Endodermal cell (in vitro differentiated cells): ENCODE data around the gene LEKR1. TPM values are rescaled to one million over a fixed set of nuclear protein-coding genes. Genes with fewer than 3 reads are reported as not detected.
A peak's percentile ranks its signal among the peaks of the same experiment; 100 is the strongest.

ENCODE experiments used
- DNase-seq: peaks from one replicate; pipeline ENCODE4 v3.0.0-alpha.2; 2017
- H3K27ac ChIP-seq: 2 replicates; pipeline ENCODE4 v1.5.1; 2013; ENCODE audit warnings: mild to moderate bottlenecking, low read depth, low read length, moderate library complexity
- H3K27me3 ChIP-seq: 2 replicates; pipeline ENCODE4 v1.6.1; 2013; ENCODE audit warnings: mild to moderate bottlenecking, low read length, moderate library complexity; ENCODE audit not compliant: insufficient read depth, control insufficient read depth, poor library complexity, severe bottlenecking
- H3K36me3 ChIP-seq: 2 replicates; pipeline ENCODE4 v1.7.0; 2013; ENCODE audit warnings: mild to moderate bottlenecking, low read length, moderate library complexity; ENCODE audit not compliant: control insufficient read depth, insufficient read depth
- H3K4me1 ChIP-seq: one replicate; pipeline ENCODE4 v1.7.0; 2013; ENCODE audit warnings: low read length; ENCODE audit not compliant: control insufficient read depth, insufficient read depth
- H3K4me3 ChIP-seq: 2 replicates; pipeline ENCODE4 v1.5.1; 2013; ENCODE audit warnings: mild to moderate bottlenecking, low read length, moderate library complexity
- H3K9ac ChIP-seq: 2 replicates; pipeline ENCODE4 v1.6.1; 2013; ENCODE audit warnings: mild to moderate bottlenecking, low read length, moderate library complexity; ENCODE audit not compliant: poor library complexity, severe bottlenecking; ENCODE audit errors: extremely low read depth
- H3K9me3 ChIP-seq: 2 replicates; pipeline ENCODE4 v1.6.1; 2013; ENCODE audit warnings: mild to moderate bottlenecking, low read length, moderate library complexity; ENCODE audit not compliant: control insufficient read depth
- H3K27ac Mint-ChIP-seq: 2 replicates; pipeline ENCODE4 v1.8.0; 2020; ENCODE audit warnings: mixed read lengths
- H3K27me3 Mint-ChIP-seq: 2 replicates; pipeline ENCODE4 v1.8.0; 2021; ENCODE audit warnings: mild to moderate bottlenecking, mixed read lengths; ENCODE audit not compliant: insufficient read depth
- H3K36me3 Mint-ChIP-seq: 2 replicates; pipeline ENCODE4 v1.8.0; 2020; ENCODE audit warnings: low read depth, mixed read lengths
- H3K4me1 Mint-ChIP-seq: 2 replicates; pipeline ENCODE4 v1.8.0; 2020; ENCODE audit warnings: mixed read lengths
- H3K4me3 Mint-ChIP-seq: 2 replicates; pipeline ENCODE4 v1.8.0; 2020; ENCODE audit warnings: mild to moderate bottlenecking, moderate library complexity, mixed read lengths
- H3K9me3 Mint-ChIP-seq: 2 replicates; pipeline ENCODE4 v1.8.0; 2020; ENCODE audit warnings: mild to moderate bottlenecking, mixed read lengths
- CTCF ChIP-seq: fragments of 200-600 bp; sonication (generic); conservative IDR thresholded peaks from 2 replicates; pipeline ENCODE4 v1.5.0; 2021; ENCODE audit warnings: antibody characterized with exemption, mild to moderate bottlenecking
- whole genome bisulfite sequencing, 2 experiments: methylation state at CpG; one replicate each; pipeline versions ENCODE4 v1.1.5 to v1.1.7; 2013; ENCODE audit warnings: missing lambda C conversion rate in 2 of 2, mixed read lengths in 1 of 2; ENCODE audit not compliant: insufficient coverage in 1 of 2, insufficient read length in 1 of 2; 5-methylcytosine and 5-hydroxymethylcytosine counted together
- total RNA-seq, 2 donors: library from RNA; stranded (reverse); fragmentation: NEBNext Ultra II Directional in 1 of 2; extraction: Animal tissue kit (Norgen Biotek cat#: 25700) in 1 of 2; gene quantifications; 2 replicates in 1 of 2; 3 replicates in 1 of 2; pipeline ENCODE4 v1.2.1, GENCODE V29; 2021

LEKR1 gene
- total RNA-seq, 2 donors from 2014 or later = 1.0 to 1.2 TPM

GRCh38 chr3:157079676-157080369 is 253.7 kb downstream of the LEKR1 start:
- peaks cover 32% of the 10 kb centered on the region for H3K4me1 Mint-ChIP-seq
- DNase-seq = peak; percentile 16
- WGBS, 2 experiments = 83 to 88% methylated on average over 11 of the region's 11 CpGs

GRCh38 chr3:157081626-157082210 is 255.6 kb downstream of the LEKR1 start:
- H3K27ac ChIP-seq = peak overlapping the region; percentile 14
- no peaks in the 10 kb centered on the region for H3K27me3 ChIP-seq
- peak; percentile 99 for DNase-seq
- peaks cover 25% of the 10 kb centered on the region for H3K4me1 Mint-ChIP-seq
- no peaks in the 10 kb centered on the region for H3K9me3 Mint-ChIP-seq
- H3K27me3 Mint-ChIP-seq = no peaks in the 10 kb centered on the region
- no peak overlapping the region for H3K4me3 ChIP-seq
- H3K36me3 ChIP-seq = no peaks in the 10 kb centered on the region
- TF ChIP-seq CTCF = peak; percentile 99
- H3K4me3 Mint-ChIP-seq = no peak overlapping the region
- H3K9me3 ChIP-seq = no peaks in the 10 kb centered on the region
- H3K27ac Mint-ChIP-seq = peak overlapping the region; percentile 35
- WGBS, 2 experiments = 19 to 40% methylated on average over 7 to 15 of the region's 15 CpGs
- peak overlapping the region; percentile 26 for H3K9ac ChIP-seq
- peaks cover 4% of the 10 kb centered on the region for H3K4me1 ChIP-seq
- no peaks in the 10 kb centered on the region for H3K36me3 Mint-ChIP-seq

More at GRCh38 chr3:157079676-157080369, 253.7 kb downstream of the LEKR1 start:
- Mint-ChIP-seq H3K27ac (no peak overlapping the region), H3K27me3 (no peaks in the 10 kb centered on the region), H3K4me3 (no peak overlapping the region), H3K9me3 (no peaks in the 10 kb centered on the region), H3K36me3 (no peaks in the 10 kb centered on the region)
- H3K27ac ChIP-seq = no peak overlapping the region
- no peak overlapping the region for H3K9ac ChIP-seq
- TF ChIP-seq CTCF = no peak
- H3K4me3 ChIP-seq = no peak overlapping the region
- peaks cover 4% of the 10 kb centered on the region for H3K4me1 ChIP-seq
- H3K36me3 ChIP-seq = no peaks in the 10 kb centered on the region
- H3K27me3 ChIP-seq = no peaks in the 10 kb centered on the region
- H3K9me3 ChIP-seq = no peaks in the 10 kb centered on the region

- 88 to 89% methylated on average over 10 to 11 of the region's 11 CpGs for WGBS, 2 experiments
Observed at GRCh38 chr3:157082305-157082982, 256.3 kb downstream of the LEKR1 start.

More at GRCh38 chr3:157082305-157082982, 256.3 kb downstream of the LEKR1 start:
- no peaks in the 10 kb centered on the region for H3K27me3 Mint-ChIP-seq
- no peak overlapping the region for H3K9ac ChIP-seq
- H3K9me3 ChIP-seq = no peaks in the 10 kb centered on the region
- no peaks in the 10 kb centered on the region for H3K9me3 Mint-ChIP-seq
- H3K27ac ChIP-seq = no peak overlapping the region
- no peak for DNase-seq
- no peaks in the 10 kb centered on the region for H3K36me3 Mint-ChIP-seq
- H3K27ac Mint-ChIP-seq = no peak overlapping the region
- H3K4me3 Mint-ChIP-seq = no peak overlapping the region
- H3K4me1 ChIP-seq = peaks cover 9% of the 10 kb centered on the region
- no peak overlapping the region for H3K4me3 ChIP-seq
- H3K4me1 Mint-ChIP-seq = peaks cover 33% of the 10 kb centered on the region
- no peak for TF ChIP-seq CTCF
- H3K36me3 ChIP-seq = no peaks in the 10 kb centered on the region
- no peaks in the 10 kb centered on the region for H3K27me3 ChIP-seq
